H9 (cell line): ENCODE measurements around the gene PNMA8A. TPM values are rescaled to one million over a fixed set of nuclear protein-coding genes. Genes with fewer than 3 reads are reported as not detected.
A peak's percentile ranks its signal among the peaks of the same experiment; 100 is the strongest.

Experiments
- DNase-seq: peaks from one replicate; pipeline ENCODE4 v3.0.0-alpha.2; 2017
- H2AFZ ChIP-seq: one replicate; pipeline ENCODE4 v1.6.1; 2013; ENCODE audit warnings: mild to moderate bottlenecking, low read length, control low read depth, moderate library complexity
- H2AK5ac ChIP-seq: 2 replicates; pipeline ENCODE4 v1.6.1; 2013; ENCODE audit warnings: low read length, control low read depth, mixed read lengths; ENCODE audit not compliant: insufficient read length
- H2BK120ac ChIP-seq: one replicate; pipeline ENCODE4 v1.6.1; 2013; ENCODE audit warnings: low read depth, mild to moderate bottlenecking, low read length, control low read depth, inconsistent platforms; ENCODE audit not compliant: poor library complexity, severe bottlenecking
- H2BK12ac ChIP-seq: 2 replicates; pipeline ENCODE4 v1.6.1; 2013; ENCODE audit warnings: low read length, control low read depth, mixed read lengths, low read depth; ENCODE audit not compliant: insufficient read length
- H2BK15ac ChIP-seq: 2 replicates; pipeline ENCODE4 v1.6.1; 2013; ENCODE audit warnings: low read depth, low read length, control low read depth
- H2BK20ac ChIP-seq: one replicate; pipeline ENCODE4 v1.6.1; 2013; ENCODE audit warnings: low read depth, mild to moderate bottlenecking, low read length, control low read depth, inconsistent platforms; ENCODE audit not compliant: poor library complexity, severe bottlenecking
- H2BK5ac ChIP-seq: 2 replicates; pipeline ENCODE4 v1.6.1; 2013; ENCODE audit warnings: low read length, control low read depth, mixed read lengths; ENCODE audit not compliant: insufficient read length
- H3K14ac ChIP-seq: 2 replicates; pipeline ENCODE4 v1.6.1; 2013; ENCODE audit warnings: low read length, control low read depth; ENCODE audit not compliant: insufficient read depth
- H3K18ac ChIP-seq: 2 replicates; pipeline ENCODE4 v1.6.1; 2013; ENCODE audit warnings: low read depth, mild to moderate bottlenecking, mixed read lengths, low read length, control low read depth; ENCODE audit not compliant: insufficient read length
- H3K23ac ChIP-seq: 2 replicates; pipeline ENCODE4 v1.6.1; 2013; ENCODE audit warnings: low read length, control low read depth, mixed read lengths, low read depth; ENCODE audit not compliant: insufficient read length
- H3K23me2 ChIP-seq: 2 replicates; pipeline ENCODE4 v1.6.1; 2013; ENCODE audit warnings: low read depth, mild to moderate bottlenecking, mixed read lengths, low read length, control low read depth; ENCODE audit not compliant: insufficient read length, poor library complexity, severe bottlenecking
- H3K27ac ChIP-seq: 2 replicates; pipeline ENCODE4 v1.5.1; 2013; ENCODE audit warnings: low read length, control low read depth, mixed read lengths, low read depth; ENCODE audit not compliant: insufficient read length
- H3K27me3 ChIP-seq: 2 replicates; pipeline ENCODE4 v1.6.1; 2013; ENCODE audit warnings: low read length, control low read depth, inconsistent platforms; ENCODE audit not compliant: insufficient read depth
- H3K4ac ChIP-seq: 2 replicates; pipeline ENCODE4 v1.6.1; 2013; ENCODE audit warnings: low read depth, mild to moderate bottlenecking, control low read depth, inconsistent platforms, low read length, moderate library complexity
- H3K4me1 ChIP-seq: 2 replicates; pipeline ENCODE4 v1.6.1; 2013; ENCODE audit warnings: low read length, control low read depth, inconsistent platforms; ENCODE audit not compliant: insufficient read depth
- H3K4me2 ChIP-seq: 2 replicates; pipeline ENCODE4 v1.6.1; 2013; ENCODE audit warnings: low read length, control low read depth, mixed read lengths; ENCODE audit not compliant: insufficient read length, insufficient read depth
- H3K56ac ChIP-seq: 2 replicates; pipeline ENCODE4 v1.6.1; 2013; ENCODE audit warnings: low read depth, mild to moderate bottlenecking, mixed read lengths, low read length, control low read depth; ENCODE audit not compliant: insufficient read length
- H3K79me1 ChIP-seq: 2 replicates; pipeline ENCODE4 v1.6.1; 2013; ENCODE audit warnings: low read depth, mild to moderate bottlenecking, moderate library complexity, low read length, control low read depth, inconsistent platforms; ENCODE audit not compliant: insufficient read depth, poor library complexity, severe bottlenecking
- H3K79me2 ChIP-seq: 2 replicates; pipeline ENCODE4 v1.6.1; 2013; ENCODE audit warnings: low read length, control low read depth, inconsistent platforms; ENCODE audit not compliant: insufficient read depth
- H3K9ac ChIP-seq: 2 replicates; pipeline ENCODE4 v1.6.1; 2013; ENCODE audit warnings: low read length, control low read depth, mixed read lengths; ENCODE audit not compliant: insufficient read length; ENCODE audit errors: extremely low read depth
- H3K9me3 ChIP-seq: one replicate; pipeline ENCODE4 v1.6.1; 2013; ENCODE audit warnings: low read depth, low read length, inconsistent platforms; ENCODE audit not compliant: control insufficient read depth
- H3T11ph ChIP-seq: one replicate; pipeline ENCODE4 v1.6.1; 2013; ENCODE audit warnings: mild to moderate bottlenecking, low read length, control low read depth, inconsistent platforms
- H4K20me1 ChIP-seq: one replicate; pipeline ENCODE4 v1.6.1; 2013; ENCODE audit not compliant: control insufficient read depth, insufficient read length, insufficient read depth
- H4K5ac ChIP-seq: 2 replicates; pipeline ENCODE4 v1.6.1; 2013; ENCODE audit warnings: low read depth, mild to moderate bottlenecking, mixed read lengths, low read length, control low read depth; ENCODE audit not compliant: insufficient read length
- H4K8ac ChIP-seq: replicated peaks from 2 replicates; pipeline ENCODE4 v1.6.1; 2013; ENCODE audit warnings: low read length, control low read depth, mixed read lengths, low read depth; ENCODE audit not compliant: insufficient read length
- H4K91ac ChIP-seq: 2 replicates; pipeline ENCODE4 v1.6.1; 2013; ENCODE audit warnings: low read depth, mild to moderate bottlenecking, moderate library complexity, mixed read lengths, low read length, control low read depth; ENCODE audit not compliant: insufficient read length
- H3K27ac Mint-ChIP-seq, 3 experiments: 2 replicates in 2 of 3; 3 replicates in 1 of 3; pipeline ENCODE4 v1.8.0; 2020 to 2021; ENCODE audit warnings: mixed read lengths in 3 of 3, mild to moderate bottlenecking in 1 of 3, moderate library complexity in 1 of 3
- H3K27me3 Mint-ChIP-seq: 2 replicates; pipeline ENCODE4 v1.8.0; 2021; ENCODE audit warnings: low read depth, mild to moderate bottlenecking, moderate library complexity, mixed read lengths
- H3K36me3 Mint-ChIP-seq, 3 experiments: 2 replicates in 2 of 3; 3 replicates in 1 of 3; pipeline ENCODE4 v1.8.0; 2020 to 2021; ENCODE audit warnings: low read depth in 3 of 3, mixed read lengths in 3 of 3; ENCODE audit not compliant: insufficient read depth in 1 of 3
- H3K4me1 Mint-ChIP-seq, 2 experiments: 2 replicates each; pipeline ENCODE4 v1.8.0; 2020; ENCODE audit warnings: mixed read lengths in 2 of 2
- H3K4me3 Mint-ChIP-seq, 2 experiments: 2 replicates in 1 of 2; 3 replicates in 1 of 2; pipeline ENCODE4 v1.8.0; 2020 to 2021; ENCODE audit warnings: mild to moderate bottlenecking in 2 of 2, mixed read lengths in 2 of 2, moderate library complexity in 1 of 2
- H3K9me3 Mint-ChIP-seq, 2 experiments: 2 replicates in 1 of 2; 3 replicates in 1 of 2; pipeline ENCODE4 v1.8.0; 2020; ENCODE audit warnings: mild to moderate bottlenecking in 2 of 2, mixed read lengths in 2 of 2, moderate library complexity in 1 of 2
- WGBS: extraction: QIAGEN DNeasy Blood & Tissue Kit; methylation state at CpG from one replicate; pipeline ENCODE4 v1.1.7; 2013; ENCODE audit warnings: missing lambda C conversion rate, low lambda C conversion rate, mixed read lengths; ENCODE audit not compliant: insufficient read length; ENCODE audit errors: extremely low coverage; 5-methylcytosine and 5-hydroxymethylcytosine counted together
- total RNA-seq: library from RNA; stranded (reverse); gene quantifications from 2 replicates; pipeline ENCODE4 v1.2.1, GENCODE V29; 2021
- TF ChIP-seq, protein P1 (sequence below): fragments of 200-600 bp; sonication (generic); conservative IDR thresholded peaks from 3 replicates; pipeline ENCODE4 v1.8.0; 2021; ENCODE audit warnings: antibody characterized with exemption, mild to moderate bottlenecking

The PNMA8A gene
- total RNA-seq, 1 experiment from 2014 or later: 22.6 TPM

DNA sequence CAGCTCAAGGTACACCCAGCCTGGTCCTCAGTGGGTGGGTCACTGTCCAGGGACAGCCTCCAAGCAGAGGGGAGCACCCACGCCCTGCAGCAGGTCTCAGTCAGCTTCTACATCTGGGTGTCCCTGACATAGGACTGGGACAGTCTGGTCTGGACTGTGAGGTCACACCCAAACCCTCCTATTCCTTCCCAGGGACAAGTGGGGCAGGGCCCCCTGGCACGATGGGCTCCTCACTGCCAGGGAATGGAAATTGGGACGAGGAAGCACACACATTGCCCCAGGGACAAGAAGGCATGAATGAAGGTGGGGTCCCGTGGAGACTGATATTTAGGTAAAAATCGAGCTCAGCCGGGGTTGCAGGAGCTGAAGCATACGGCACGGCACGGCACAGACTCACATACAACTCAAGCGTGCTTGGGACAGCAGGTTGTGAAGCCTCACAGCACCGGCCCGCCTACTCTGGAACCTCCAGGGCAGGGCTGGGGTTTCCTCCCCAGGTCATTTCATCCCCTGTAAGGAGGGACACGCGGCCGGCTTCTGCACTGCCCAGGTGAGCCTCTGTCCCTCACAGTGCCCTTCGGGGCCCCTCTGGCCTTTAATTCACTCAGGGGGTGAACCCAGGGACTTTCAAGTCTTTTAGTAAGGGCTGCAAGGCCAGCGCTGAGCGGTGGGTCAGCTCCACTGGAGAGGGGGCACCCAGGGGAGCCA, 20.8 kb upstream of the PNMA8A start:
- Histone ChIP-seq H2BK15ac (no peak overlapping the region), H3K23ac (no peak overlapping the region), H3K9ac (no peak overlapping the region), H2BK5ac (no peak overlapping the region), H3K9me3 (no peaks in the 10 kb centered on the region), H2AFZ (no peak overlapping the region), H4K8ac (no peak overlapping the region), H3K4me2 (no peak overlapping the region), H3K56ac (no peak overlapping the region), H3K18ac (no peak overlapping the region), H3K79me1 (no peaks in the 10 kb centered on the region), H3K27me3 (peaks cover 3% of the 10 kb centered on the region; the same call in 1 of the 2 replicates), H3K4ac (no peak overlapping the region), H4K20me1 (no peaks in the 10 kb centered on the region), H3K14ac (no peak overlapping the region), H2BK12ac (no peak overlapping the region), H3K79me2 (no peaks in the 10 kb centered on the region), H3K4me1 (no peaks in the 10 kb centered on the region), H2BK20ac (no peak overlapping the region), H3K27ac (no peak overlapping the region), H4K5ac (no peak overlapping the region), H4K91ac (no peak overlapping the region), H2BK120ac (no peak overlapping the region), H3K23me2 (peaks cover 16% of the 10 kb centered on the region), H3T11ph (no peak overlapping the region), H2AK5ac (no peak overlapping the region)
- Mint-ChIP-seq H3K9me3 (peaks cover 0 to 2% of the 10 kb centered on the region in 2 experiments; a peak in 2 of 5 replicates), H3K27me3 (peaks cover 66% of the 10 kb centered on the region), H3K4me1 (peaks cover 19 to 50% of the 10 kb centered on the region in 2 experiments), H3K4me3 (peak overlapping the region in 1 of 2 experiments; percentile 7; a peak in 2 of 5 replicates), H3K27ac (peak overlapping the region in 1 of 3 experiments; percentile 64; a peak in 1 of 7 replicates), H3K36me3 (peaks cover 0 to 7% (median 3%) of the 10 kb centered on the region in 3 experiments; a peak in 3 of 7 replicates)
- DNase-seq: no peak
- no CpG with 5 or more reads among the region's 18 CpGs for WGBS
- TF ChIP-seq, protein P1, sequence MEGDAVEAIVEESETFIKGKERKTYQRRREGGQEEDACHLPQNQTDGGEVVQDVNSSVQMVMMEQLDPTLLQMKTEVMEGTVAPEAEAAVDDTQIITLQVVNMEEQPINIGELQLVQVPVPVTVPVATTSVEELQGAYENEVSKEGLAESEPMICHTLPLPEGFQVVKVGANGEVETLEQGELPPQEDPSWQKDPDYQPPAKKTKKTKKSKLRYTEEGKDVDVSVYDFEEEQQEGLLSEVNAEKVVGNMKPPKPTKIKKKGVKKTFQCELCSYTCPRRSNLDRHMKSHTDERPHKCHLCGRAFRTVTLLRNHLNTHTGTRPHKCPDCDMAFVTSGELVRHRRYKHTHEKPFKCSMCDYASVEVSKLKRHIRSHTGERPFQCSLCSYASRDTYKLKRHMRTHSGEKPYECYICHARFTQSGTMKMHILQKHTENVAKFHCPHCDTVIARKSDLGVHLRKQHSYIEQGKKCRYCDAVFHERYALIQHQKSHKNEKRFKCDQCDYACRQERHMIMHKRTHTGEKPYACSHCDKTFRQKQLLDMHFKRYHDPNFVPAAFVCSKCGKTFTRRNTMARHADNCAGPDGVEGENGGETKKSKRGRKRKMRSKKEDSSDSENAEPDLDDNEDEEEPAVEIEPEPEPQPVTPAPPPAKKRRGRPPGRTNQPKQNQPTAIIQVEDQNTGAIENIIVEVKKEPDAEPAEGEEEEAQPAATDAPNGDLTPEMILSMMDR: no peak
